ENCODE results near the gene CAMK2A.

Gene CAMK2A

DNA sequence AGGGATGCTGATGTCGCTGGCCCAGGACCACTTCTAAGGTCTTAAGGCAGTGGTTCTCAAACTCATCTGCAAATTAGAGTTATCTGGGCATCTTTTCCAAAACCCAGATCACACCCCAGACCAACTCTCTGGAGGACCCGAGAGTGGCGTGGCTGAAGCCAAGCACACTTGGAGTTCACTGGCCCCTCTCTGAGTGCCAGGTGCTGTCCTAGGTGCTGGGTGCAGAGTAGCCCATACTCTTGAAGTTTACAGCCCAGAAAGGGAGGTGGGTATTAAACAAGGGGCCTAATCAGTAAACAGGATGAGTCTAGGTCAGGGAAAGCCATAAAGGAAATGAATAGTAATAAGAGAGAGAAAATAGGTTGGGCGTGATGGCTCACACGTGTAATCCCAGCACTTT, 17.6 kb downstream of the CAMK2A start:
- DNase-seq (ENCODE audit: low read depth): no peak
- TF ChIP-seq, protein P1, sequence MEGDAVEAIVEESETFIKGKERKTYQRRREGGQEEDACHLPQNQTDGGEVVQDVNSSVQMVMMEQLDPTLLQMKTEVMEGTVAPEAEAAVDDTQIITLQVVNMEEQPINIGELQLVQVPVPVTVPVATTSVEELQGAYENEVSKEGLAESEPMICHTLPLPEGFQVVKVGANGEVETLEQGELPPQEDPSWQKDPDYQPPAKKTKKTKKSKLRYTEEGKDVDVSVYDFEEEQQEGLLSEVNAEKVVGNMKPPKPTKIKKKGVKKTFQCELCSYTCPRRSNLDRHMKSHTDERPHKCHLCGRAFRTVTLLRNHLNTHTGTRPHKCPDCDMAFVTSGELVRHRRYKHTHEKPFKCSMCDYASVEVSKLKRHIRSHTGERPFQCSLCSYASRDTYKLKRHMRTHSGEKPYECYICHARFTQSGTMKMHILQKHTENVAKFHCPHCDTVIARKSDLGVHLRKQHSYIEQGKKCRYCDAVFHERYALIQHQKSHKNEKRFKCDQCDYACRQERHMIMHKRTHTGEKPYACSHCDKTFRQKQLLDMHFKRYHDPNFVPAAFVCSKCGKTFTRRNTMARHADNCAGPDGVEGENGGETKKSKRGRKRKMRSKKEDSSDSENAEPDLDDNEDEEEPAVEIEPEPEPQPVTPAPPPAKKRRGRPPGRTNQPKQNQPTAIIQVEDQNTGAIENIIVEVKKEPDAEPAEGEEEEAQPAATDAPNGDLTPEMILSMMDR (conservative IDR thresholded peaks at IDR 0.05; ENCODE audit: low read depth, low read length): no peak
- no peak overlapping the region for H3K4me3 ChIP-seq (ENCODE audit: low read length)

DNA sequence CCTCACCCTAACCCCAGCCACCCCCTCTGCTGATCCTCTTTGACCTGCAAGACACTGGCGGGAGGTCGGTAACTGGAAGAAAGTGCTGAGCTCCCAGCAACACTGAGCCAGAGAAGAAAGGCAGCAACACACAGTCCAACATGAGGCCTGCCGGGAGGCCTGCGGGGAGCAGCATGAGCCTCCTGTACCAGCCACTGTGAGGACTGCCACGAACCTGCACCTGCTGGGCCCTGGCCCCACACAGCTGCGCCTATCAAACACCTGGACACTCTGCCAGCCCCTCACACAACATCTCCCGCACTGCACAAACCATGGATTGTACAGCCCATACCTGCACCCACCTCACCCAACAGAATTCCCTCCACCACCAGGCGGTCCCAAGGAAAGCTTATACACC, 18.3 kb downstream of the CAMK2A start:
- TF ChIP-seq, protein P1 (conservative IDR thresholded peaks at IDR 0.05; ENCODE audit: low read depth, low read length): no peak
- no peak overlapping the region for H3K4me3 ChIP-seq (ENCODE audit: low read length)
- DNase-seq (ENCODE audit: low read depth): no peak

DNA sequence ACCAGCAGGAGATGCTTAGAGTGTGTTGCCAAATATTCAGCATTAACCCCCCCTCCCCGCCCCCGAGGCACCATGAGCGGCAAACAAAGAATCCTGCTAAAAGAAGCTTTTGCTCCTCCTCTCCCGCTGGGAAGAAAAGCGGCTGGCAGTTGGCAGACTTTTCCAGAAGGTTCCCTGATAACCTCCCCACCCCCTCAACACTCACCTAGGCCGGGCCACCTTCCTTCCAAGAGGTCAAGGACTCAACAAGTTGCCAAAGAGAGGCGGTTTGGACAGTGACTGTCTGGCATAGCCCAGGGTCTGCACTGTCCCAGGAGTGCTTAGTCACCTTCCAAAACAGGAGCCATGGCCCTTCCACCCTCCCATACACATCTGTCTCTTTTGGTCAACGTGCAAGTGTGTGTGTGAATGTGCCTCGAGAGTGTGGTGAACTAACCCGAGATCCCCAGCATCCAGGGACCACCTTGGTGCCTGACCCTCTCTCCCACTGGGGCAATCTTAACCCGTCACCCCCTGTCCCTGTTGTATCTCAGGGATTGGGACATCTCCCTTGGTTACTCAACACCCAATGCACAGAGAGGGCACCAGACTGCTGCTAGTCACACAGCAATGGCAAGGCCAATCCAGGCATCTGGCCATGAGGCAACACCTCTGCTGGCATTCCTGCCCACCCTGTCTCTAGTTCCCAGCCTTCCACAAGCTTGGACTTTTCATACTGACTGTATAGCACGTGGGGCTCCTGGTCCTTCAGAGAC, 18.9 kb downstream of the CAMK2A start:
- TF ChIP-seq, protein P1 (conservative IDR thresholded peaks at IDR 0.05; ENCODE audit: low read depth, low read length): no peak
- no peak for DNase-seq (ENCODE audit: low read depth)
- H3K4me3 ChIP-seq (ENCODE audit: low read length): no peak overlapping the region

DNA sequence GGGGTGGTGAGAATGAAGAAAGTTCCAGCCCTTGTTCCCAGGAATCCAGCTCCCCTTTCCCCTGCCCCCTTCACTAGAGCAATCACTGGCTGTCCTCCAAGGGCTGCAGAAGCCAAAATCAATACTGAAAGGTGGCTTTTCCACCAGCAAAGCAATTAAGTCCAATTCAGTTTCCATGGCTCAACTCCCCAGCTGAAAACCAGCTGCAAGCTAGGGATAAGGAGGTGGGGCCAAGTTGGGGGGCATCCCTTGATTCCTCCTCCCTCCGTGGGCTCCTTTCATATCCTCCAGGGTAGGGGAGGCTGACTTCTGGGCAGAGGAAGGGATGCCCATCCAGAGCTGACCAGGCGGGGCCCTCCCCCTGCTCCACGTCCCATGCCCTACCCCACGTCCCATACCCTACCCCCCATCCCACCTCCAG, 22.7 kb downstream of the CAMK2A start:
- no peak overlapping the region for H3K4me3 ChIP-seq (ENCODE audit: low read length)
- TF ChIP-seq, protein P1 (conservative IDR thresholded peaks at IDR 0.05; ENCODE audit: low read depth, low read length): no peak
- no peak for DNase-seq (ENCODE audit: low read depth)

DNA sequence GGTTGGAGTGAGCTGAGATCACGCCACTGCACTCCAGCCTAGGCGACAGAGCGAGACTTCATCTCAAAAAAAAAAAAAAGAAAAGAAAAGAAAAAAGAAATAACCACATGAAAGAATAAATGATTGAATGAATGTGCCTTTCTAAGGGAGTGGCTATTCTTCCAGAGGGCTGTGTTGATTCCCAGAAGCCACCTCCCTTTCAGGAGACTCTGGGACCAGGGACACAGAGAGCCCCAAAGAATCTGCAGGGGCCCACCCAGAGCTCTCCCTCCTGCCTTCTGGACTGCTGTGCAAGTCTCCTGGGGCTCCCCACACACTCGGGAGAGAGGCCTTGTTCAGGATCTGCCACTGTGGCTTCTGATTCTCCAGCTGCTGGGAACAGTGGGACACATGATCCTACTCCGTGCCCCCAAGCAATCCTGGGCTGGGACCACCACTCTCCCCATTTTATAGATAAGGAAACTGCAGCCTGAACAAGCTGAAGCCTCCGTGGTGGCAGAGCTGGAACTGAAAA, 23.6 kb downstream of the CAMK2A start:
- no peak overlapping the region for H3K4me3 ChIP-seq (ENCODE audit: low read length)
- TF ChIP-seq, protein P1 (conservative IDR thresholded peaks at IDR 0.05; ENCODE audit: low read depth, low read length): no peak
- no peak for DNase-seq (ENCODE audit: low read depth)

DNA sequence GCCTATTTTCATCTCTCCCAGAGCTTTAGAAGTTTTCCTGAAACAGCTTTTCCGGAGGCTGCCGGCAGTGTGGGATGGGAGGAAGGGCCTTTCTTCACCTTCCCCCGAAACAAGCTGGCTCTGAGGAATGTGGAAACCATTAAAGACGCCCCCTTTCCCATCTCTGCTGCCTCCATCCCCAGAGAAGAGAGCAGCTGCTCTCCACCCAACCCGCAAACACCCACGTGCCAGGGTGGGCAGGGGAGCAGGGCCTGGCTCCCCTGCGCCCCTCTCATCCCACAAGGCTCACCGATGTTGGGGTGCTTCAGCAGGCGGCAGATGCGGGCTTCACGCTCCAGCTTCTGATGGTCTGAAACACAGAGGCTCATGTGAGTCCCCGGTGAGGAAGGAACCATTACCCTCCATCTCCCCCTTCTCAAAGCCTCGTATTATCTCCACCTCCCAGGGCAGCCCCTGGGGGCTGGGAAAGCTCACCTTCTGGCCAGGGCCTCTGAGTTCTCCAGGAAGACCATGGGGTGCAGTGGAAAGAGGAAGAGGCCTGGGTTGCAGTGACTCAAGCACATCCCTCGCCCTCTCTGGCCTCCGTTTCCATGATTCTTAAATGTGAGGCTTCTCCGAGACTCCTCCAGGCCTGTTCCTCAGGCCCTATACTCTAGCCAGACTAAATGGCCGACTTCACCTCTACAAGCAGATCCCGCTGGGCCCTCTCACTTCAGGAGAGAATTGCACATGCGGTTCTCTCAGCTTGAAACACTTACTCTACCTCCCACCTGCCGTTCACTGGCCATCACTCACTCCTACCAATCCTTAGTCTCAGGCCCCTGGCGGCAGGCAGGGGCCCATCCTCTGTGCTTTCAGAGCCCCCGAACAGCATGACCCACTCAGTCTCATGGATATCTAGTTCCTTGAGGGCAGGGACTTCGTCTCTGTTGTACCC, 24.6 kb downstream of the CAMK2A start:
- no peak for DNase-seq (ENCODE audit: low read depth)
- TF ChIP-seq, protein P1 (conservative IDR thresholded peaks at IDR 0.05; ENCODE audit: low read depth, low read length): no peak
- no peak overlapping the region for H3K4me3 ChIP-seq (ENCODE audit: low read length)

All from retinal pigment epithelial cell (primary cell).